Activated CD8-positive, alpha-beta memory T cell treated with anti-CD3 and anti-CD28 coated beads, Interleukin-2, amount 10 ng/mL, durations not matched to agents 7 days and 5 days (primary cell): ENCODE data around the gene HDAC10. TPM values are rescaled to one million over a fixed set of nuclear protein-coding genes. Genes with fewer than 3 reads are reported as not detected.
A peak's percentile ranks its signal among the peaks of the same experiment; 100 is the strongest.
"Not testable (repeated sequence)": the region's sequence is repeated elsewhere in the genome, so short reads cannot be mapped to it uniquely, and the experiment has no call there.

Source experiments
- ATAC-seq: fragments of 150-1000 bp; cut with Tn5 transposase; one replicate; pipeline ENCODE4 v1.10.0; 2021; ENCODE audit warnings: moderate library complexity
- CTCF ChIA-PET: fragments of 350-600 bp; sonication (Branson Sonifier 250); formaldehyde crosslinking; loops from one replicate; lab custom pipeline; 2021; ENCODE audit warnings: antibody characterized with exemption; lab: Charles Lee
- DNase-seq: peaks from one replicate; pipeline ENCODE4 v3.0.0-alpha.2; 2020
- H3K27ac Mint-ChIP-seq: one replicate; pipeline ENCODE4 v1.8.0; 2021; ENCODE audit warnings: mild to moderate bottlenecking, mixed read lengths
- H3K27me3 Mint-ChIP-seq: one replicate; pipeline ENCODE4 v1.8.0; 2021; ENCODE audit warnings: mixed read lengths
- H3K36me3 Mint-ChIP-seq: one replicate; pipeline ENCODE4 v1.8.0; 2021; ENCODE audit warnings: mild to moderate bottlenecking, mixed read lengths
- H3K4me1 Mint-ChIP-seq: one replicate; pipeline ENCODE4 v1.8.0; 2021; ENCODE audit warnings: mixed read lengths
- H3K4me3 Mint-ChIP-seq: one replicate; pipeline ENCODE4 v1.8.0; 2021; ENCODE audit warnings: mild to moderate bottlenecking, moderate library complexity, mixed read lengths
- H3K9me3 Mint-ChIP-seq: one replicate; pipeline ENCODE4 v1.8.0; 2022; ENCODE audit warnings: low read depth, mixed read lengths
- total RNA-seq, 2 experiments: library from RNA; stranded (reverse); gene quantifications; one replicate each; pipeline ENCODE4 v1.2.3, GENCODE V29; 2021

Gene HDAC10
- total RNA-seq, 2 experiments from 2014 or later, result 75.2 to 96.3 TPM

DNA sequence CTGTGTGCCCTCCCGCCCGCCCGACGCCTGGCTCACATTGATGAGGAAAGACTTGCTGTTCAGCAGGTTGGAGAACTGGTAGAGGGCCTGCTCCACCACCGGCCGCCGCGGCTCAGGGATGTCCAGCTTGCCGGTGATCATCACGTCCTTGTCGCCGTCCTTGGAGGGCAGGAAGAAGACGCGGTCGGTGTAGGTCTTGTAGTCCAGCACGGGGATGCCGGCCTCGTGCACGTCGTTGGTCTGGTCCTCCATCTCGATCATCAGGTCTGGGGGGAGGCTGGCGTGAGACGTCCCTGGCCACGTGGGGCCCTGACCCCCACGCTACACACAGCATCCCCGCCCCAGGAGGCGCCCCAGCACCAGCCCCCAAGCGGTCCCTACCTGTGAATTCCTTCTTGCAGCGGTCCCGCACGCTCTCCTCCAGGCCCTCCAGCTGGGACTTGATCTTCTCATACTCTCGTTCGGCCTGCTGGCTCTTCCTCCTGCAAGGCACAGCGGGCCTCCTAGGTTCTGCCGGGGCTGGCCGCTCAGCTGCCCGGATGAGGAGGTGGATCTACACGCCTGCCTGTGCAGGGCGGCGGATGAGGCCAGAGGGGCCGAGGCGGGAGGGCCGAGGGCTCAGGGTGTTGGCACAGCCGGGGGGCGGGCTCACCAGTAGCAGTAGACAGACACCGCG is 29.8 kb upstream of the HDAC10 start:
- ATAC-seq (no peak), DNase-seq (no peak)
- H3K27me3 Mint-ChIP-seq, result no peaks in the 10 kb centered on the region
- CTCF ChIA-PET, result no interaction called here
- no peak overlapping the region for H3K27ac Mint-ChIP-seq
- no peaks in the 10 kb centered on the region for H3K9me3 Mint-ChIP-seq
- H3K36me3 Mint-ChIP-seq, result no peaks in the 10 kb centered on the region
- H3K4me3 Mint-ChIP-seq, result no peak overlapping the region
- H3K4me1 Mint-ChIP-seq, result peaks cover 2% of the 10 kb centered on the region

DNA sequence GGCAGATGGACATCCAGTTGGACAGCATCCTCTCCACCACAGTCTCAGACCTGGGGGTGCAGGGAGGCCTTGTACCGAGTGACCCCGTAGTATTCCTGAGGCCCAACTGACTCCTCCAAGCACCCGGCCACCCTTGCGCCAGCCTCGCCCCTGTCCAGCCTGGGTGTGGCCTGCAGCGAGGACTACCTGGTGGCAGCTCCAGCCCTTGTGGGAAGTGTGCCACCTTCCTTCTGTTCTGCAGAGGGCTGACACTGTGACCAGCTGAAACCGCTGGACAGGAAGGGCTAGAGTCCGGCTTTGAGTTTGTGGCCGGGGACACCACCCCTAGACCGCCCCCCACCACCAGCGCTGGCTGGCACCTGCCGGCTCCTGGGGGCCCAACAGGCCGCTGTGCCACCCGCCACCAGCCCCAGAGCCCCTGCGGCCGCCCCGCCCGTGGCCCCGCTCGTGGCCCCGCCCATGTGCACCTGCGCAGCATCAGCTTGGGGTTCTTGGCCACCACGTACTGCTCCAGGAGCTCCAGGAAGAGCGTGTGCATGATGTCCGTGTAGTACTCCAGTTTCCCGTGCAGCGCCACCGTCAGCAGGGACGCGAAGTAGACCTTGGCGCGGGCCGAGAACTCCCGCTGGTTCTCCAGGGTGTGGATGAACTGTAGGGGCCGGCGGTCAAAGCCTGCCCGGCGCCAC is 29.1 kb upstream of the HDAC10 start:
- Mint-ChIP-seq H3K4me3 (no peak overlapping the region), H3K27ac (no peak overlapping the region), H3K4me1 (peaks cover 3% of the 10 kb centered on the region), H3K36me3 (no peaks in the 10 kb centered on the region), H3K27me3 (no peaks in the 10 kb centered on the region), H3K9me3 (no peaks in the 10 kb centered on the region)
- CTCF ChIA-PET, result interaction anchor here (1.2 to 1.5 kb wide), 2 partner anchors 46 to 62 kb away, joined by 3 read pairs; no protein-coding TSS in a partner anchor
- DNase-seq, result no peak
- ATAC-seq, result no peak

DNA sequence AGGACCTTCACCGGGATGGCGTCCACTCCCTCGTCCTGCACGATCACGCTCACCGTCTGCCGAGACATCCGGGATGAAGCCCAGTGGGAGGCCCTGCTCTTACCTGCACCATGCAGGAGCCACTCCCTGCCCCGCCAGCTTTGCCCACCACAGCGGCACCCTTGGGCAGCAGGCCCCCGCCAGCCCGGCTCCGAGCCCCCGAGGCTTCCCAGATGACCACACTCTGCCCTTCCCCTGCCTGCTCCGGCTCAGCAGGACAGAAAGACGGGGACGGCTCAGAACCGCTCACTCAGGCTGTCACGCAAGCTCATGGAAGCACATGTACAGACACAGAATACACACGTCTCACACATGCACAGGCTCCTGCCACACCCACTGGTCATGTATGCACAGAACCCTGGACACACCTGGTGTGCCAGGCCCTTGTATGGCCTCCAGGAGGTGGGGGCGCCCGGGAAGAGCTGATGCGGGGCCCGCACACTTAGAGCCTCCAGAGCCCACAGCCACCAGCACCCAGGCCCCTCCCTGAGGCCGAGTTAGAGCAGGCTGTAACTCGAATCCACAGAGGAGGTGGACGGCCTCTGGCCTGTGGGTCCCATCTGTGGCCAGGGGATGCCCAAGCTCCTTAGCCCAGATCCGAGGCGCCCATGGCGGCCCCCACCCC is 28.0 kb upstream of the HDAC10 start:
- H3K4me1 Mint-ChIP-seq, result peaks cover 3% of the 10 kb centered on the region
- DNase-seq (no peak), ATAC-seq (no peak)
- no peak overlapping the region for H3K27ac Mint-ChIP-seq
- no peaks in the 10 kb centered on the region for H3K27me3 Mint-ChIP-seq
- H3K36me3 Mint-ChIP-seq, result no peaks in the 10 kb centered on the region
- H3K9me3 Mint-ChIP-seq, result no peaks in the 10 kb centered on the region
- H3K4me3 Mint-ChIP-seq, result no peak overlapping the region
- CTCF ChIA-PET, result interaction anchor here (1.1 to 1.5 kb wide), 3 partner anchors 47 to 63 kb away, joined by 3 read pairs; no protein-coding TSS in a partner anchor

GRCh38 chr22:50278461-50278860 is 27.4 kb upstream of the HDAC10 start:
- no peak for ATAC-seq
- no peak for DNase-seq
- peaks cover 3% of the 10 kb centered on the region for H3K4me1 Mint-ChIP-seq
- H3K36me3 Mint-ChIP-seq, result no peaks in the 10 kb centered on the region
- no peaks in the 10 kb centered on the region for H3K9me3 Mint-ChIP-seq
- H3K27ac Mint-ChIP-seq, result no peak overlapping the region
- H3K27me3 Mint-ChIP-seq, result no peaks in the 10 kb centered on the region
- CTCF ChIA-PET, result interaction anchor here (1.1 to 1.5 kb wide), 2 partner anchors 48 to 49 kb away, joined by 3 read pairs; no protein-coding TSS in a partner anchor
- no peak overlapping the region for H3K4me3 Mint-ChIP-seq

- H3K4me3 Mint-ChIP-seq, result no peak overlapping the region
- no peaks in the 10 kb centered on the region for H3K9me3 Mint-ChIP-seq
- ATAC-seq (no peak), DNase-seq (no peak)
- peaks cover 3% of the 10 kb centered on the region for H3K27me3 Mint-ChIP-seq
- H3K36me3 Mint-ChIP-seq, result no peaks in the 10 kb centered on the region
- CTCF ChIA-PET, result no interaction called here
- peaks cover 3% of the 10 kb centered on the region for H3K4me1 Mint-ChIP-seq
- H3K27ac Mint-ChIP-seq, result no peak overlapping the region
Observed at GRCh38 chr22:50277761-50278160, 26.7 kb upstream of the HDAC10 start.

DNA sequence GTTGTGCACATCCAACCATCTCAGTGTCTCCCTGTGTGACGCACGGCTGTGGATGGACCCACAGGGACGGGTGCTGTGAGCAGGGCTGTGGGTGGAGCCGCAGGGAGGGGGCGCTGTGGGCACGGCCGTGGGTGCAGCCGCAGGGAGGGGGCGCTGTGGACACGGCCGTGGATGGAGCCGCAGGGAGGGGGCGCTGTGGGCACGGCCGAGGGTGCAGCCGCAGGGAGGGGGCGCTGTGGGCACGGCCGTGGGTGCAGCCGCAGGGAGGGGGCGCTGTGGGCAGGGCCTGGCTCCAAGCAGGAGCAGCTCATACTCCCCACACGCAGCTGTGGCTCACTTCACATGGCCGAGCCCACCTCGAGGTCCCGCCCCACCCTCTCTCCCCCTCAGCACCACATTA is 25.1 kb upstream of the HDAC10 start:
- peak; percentile 80 for DNase-seq

GRCh38 chr22:50275181-50276055 is 24.4 kb upstream of the HDAC10 start:
- no peaks in the 10 kb centered on the region for H3K9me3 Mint-ChIP-seq
- H3K27ac Mint-ChIP-seq, result no peak overlapping the region
- H3K27me3 Mint-ChIP-seq, result peaks cover 5% of the 10 kb centered on the region

More for the DNA sequence above, 25.1 kb upstream of the HDAC10 start:
- Mint-ChIP-seq H3K4me3 (no peak overlapping the region), H3K36me3 (no peaks in the 10 kb centered on the region), H3K4me1 (peaks cover 4% of the 10 kb centered on the region), H3K27ac (no peak overlapping the region), H3K9me3 (no peaks in the 10 kb centered on the region), H3K27me3 (peaks cover 5% of the 10 kb centered on the region)
- CTCF ChIA-PET, result interaction anchor here (0.7 to 6.3 kb wide), 33 partner anchors 10 to 427 kb away, joined by 3 to 105 read pairs (median 5); partner anchors contain the start of genes DENND6B, HDAC10, MAPK12 and PLXNB2
- ATAC-seq, result peak; percentile 52

DNA sequence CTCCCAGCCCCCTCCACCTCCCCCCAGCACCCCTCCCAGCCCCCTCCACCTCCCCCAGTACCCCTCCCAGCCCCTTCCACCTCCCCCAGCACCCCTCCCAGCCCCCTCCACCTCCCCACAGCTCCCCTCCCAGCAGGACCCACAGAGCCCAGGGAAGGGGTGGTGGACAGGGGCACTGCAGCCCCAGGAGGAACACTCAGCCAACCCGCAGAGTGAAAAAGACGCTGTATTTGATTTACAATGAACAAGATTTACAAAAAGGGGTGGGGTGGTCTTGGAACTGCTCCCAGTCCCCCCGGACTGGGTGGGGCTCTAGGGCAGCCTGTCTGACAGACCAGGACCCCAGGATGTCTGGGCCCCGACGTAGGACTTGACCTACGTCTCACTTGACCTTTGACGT is 23.7 kb upstream of the HDAC10 start:
- Mint-ChIP-seq H3K36me3 (no peaks in the 10 kb centered on the region), H3K9me3 (no peaks in the 10 kb centered on the region), H3K27me3 (peaks cover 5% of the 10 kb centered on the region), H3K4me1 (peaks cover 9% of the 10 kb centered on the region), H3K4me3 (no peak overlapping the region), H3K27ac (no peak overlapping the region)
- CTCF ChIA-PET, result interaction anchor here (0.7 to 6.3 kb wide), 5 partner anchors 34 to 346 kb away, joined by 3 to 105 read pairs (median 15); partner anchors contain the start of gene DENND6B
- DNase-seq (no peak), ATAC-seq (no peak)

More at GRCh38 chr22:50275181-50276055, 24.4 kb upstream of the HDAC10 start:
- CTCF ChIA-PET, result interaction anchor here (1.0 to 6.3 kb wide), 21 partner anchors 9 to 416 kb away, joined by 3 to 105 read pairs (median 11); partner anchors contain the start of genes DENND6B, HDAC10 and MAPK12
- Mint-ChIP-seq H3K4me3 (no peak overlapping the region), H3K36me3 (no peaks in the 10 kb centered on the region), H3K4me1 (peaks cover 9% of the 10 kb centered on the region)
- ATAC-seq (no peak), DNase-seq (no peak)

- peaks cover 5% of the 10 kb centered on the region for H3K27me3 Mint-ChIP-seq
- H3K4me3 Mint-ChIP-seq, result no peak overlapping the region
- peaks cover 11% of the 10 kb centered on the region for H3K4me1 Mint-ChIP-seq
- no peaks in the 10 kb centered on the region for H3K36me3 Mint-ChIP-seq
- H3K9me3 Mint-ChIP-seq, result no peaks in the 10 kb centered on the region
- no peak for ATAC-seq
- DNase-seq, result peak; percentile 70
- CTCF ChIA-PET, result interaction anchor here (0.7 to 6.3 kb wide), 6 partner anchors 23 to 346 kb away, joined by 3 to 105 read pairs (median 8); partner anchors contain the start of genes DENND6B and HDAC10
- H3K27ac Mint-ChIP-seq, result no peak overlapping the region
Observed at GRCh38 chr22:50274311-50274710, 23.2 kb upstream of the HDAC10 start.

- not testable (repeated sequence) for H3K36me3 Mint-ChIP-seq, H3K27me3 Mint-ChIP-seq, ATAC-seq, H3K27ac Mint-ChIP-seq, H3K4me3 Mint-ChIP-seq, DNase-seq, H3K9me3 Mint-ChIP-seq
- CTCF ChIA-PET, result interaction anchor here (0.9 to 6.3 kb wide), 7 partner anchors 19 to 224 kb away, joined by 3 to 105 read pairs (median 6); partner anchors contain the start of genes DENND6B and HDAC10
- peaks cover 11% of the 10 kb centered on the region for H3K4me1 Mint-ChIP-seq
Observed at GRCh38 chr22:50273781-50274180, 22.7 kb upstream of the HDAC10 start.

- H3K9me3 Mint-ChIP-seq, H3K36me3 Mint-ChIP-seq, H3K27me3 Mint-ChIP-seq, H3K27ac Mint-ChIP-seq, H3K4me3 Mint-ChIP-seq, ATAC-seq, DNase-seq: not testable (repeated sequence)
- CTCF ChIA-PET, result interaction anchor here (0.9 to 6.3 kb wide), 7 partner anchors 20 to 225 kb away, joined by 3 to 105 read pairs (median 6); partner anchors contain the start of genes DENND6B and HDAC10
- peaks cover 14% of the 10 kb centered on the region for H3K4me1 Mint-ChIP-seq
Observed at GRCh38 chr22:50273352-50273751, 22.3 kb upstream of the HDAC10 start.
